Fibroblast of mammary gland (primary cell): ENCODE results near the gene UEVLD.

ENCODE experiments used
- DNase-seq: peaks from one replicate; pipeline ENCODE4 v3.0.0-alpha.2; 2010; ENCODE audit warnings: low read depth
- H3K4me3 ChIP-seq: 2 replicates; pipeline ENCODE4 v1.5.1; 2011; ENCODE audit warnings: low read depth, mild to moderate bottlenecking, low read length, moderate library complexity; ENCODE audit not compliant: control insufficient read depth
- TF ChIP-seq, protein P1 (sequence below): conservative IDR thresholded peaks from 2 replicates; pipeline ENCODE4 v1.5.1; 2011; ENCODE audit warnings: low read depth, low read length, inconsistent platforms; ENCODE audit not compliant: control insufficient read depth, insufficient read depth

The UEVLD gene

DNA sequence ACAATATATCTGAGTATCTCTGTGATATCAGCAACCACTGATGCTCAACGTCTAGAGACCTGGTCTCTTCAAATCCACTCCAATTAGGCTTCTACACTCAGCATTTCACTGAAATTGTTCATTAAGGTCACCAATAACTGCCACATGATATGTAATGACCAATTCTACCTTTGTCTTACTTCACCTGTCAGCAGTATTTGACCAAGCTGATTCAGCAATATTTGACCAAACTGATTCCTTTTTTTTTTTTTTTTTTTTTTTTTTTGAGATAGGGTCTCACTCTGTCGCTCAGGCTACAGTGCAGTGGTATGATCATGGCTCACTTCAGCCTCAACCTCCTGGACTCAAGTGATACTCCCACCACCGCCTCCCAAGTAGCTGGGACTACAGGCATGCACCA, 67.4 kb downstream of the UEVLD start:
- TF ChIP-seq, protein P1, sequence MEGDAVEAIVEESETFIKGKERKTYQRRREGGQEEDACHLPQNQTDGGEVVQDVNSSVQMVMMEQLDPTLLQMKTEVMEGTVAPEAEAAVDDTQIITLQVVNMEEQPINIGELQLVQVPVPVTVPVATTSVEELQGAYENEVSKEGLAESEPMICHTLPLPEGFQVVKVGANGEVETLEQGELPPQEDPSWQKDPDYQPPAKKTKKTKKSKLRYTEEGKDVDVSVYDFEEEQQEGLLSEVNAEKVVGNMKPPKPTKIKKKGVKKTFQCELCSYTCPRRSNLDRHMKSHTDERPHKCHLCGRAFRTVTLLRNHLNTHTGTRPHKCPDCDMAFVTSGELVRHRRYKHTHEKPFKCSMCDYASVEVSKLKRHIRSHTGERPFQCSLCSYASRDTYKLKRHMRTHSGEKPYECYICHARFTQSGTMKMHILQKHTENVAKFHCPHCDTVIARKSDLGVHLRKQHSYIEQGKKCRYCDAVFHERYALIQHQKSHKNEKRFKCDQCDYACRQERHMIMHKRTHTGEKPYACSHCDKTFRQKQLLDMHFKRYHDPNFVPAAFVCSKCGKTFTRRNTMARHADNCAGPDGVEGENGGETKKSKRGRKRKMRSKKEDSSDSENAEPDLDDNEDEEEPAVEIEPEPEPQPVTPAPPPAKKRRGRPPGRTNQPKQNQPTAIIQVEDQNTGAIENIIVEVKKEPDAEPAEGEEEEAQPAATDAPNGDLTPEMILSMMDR: no peak
- DNase-seq: no peak
- no peak overlapping the region for H3K4me3 ChIP-seq

DNA sequence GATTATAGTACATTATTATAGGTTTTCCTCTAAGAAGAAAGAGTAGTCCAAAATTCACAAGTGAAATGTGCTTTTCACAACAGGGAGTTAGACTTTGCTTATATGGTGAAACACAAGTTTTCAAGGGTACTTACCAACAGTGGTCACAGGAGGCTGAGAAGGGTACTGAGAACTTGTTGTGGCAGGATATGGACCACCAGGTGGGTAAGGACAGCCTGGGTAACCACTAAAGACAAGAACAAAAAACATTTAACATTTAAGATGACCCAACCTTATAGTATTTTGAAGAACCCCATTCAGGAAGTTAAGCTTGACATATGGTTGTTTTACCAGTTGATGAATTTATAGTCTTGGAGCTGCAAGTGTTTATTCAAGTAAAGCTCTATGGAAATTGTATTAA, 86.2 kb downstream of the UEVLD start:
- no peak for DNase-seq
- TF ChIP-seq, protein P1: no peak
- H3K4me3 ChIP-seq: no peak overlapping the region

DNA sequence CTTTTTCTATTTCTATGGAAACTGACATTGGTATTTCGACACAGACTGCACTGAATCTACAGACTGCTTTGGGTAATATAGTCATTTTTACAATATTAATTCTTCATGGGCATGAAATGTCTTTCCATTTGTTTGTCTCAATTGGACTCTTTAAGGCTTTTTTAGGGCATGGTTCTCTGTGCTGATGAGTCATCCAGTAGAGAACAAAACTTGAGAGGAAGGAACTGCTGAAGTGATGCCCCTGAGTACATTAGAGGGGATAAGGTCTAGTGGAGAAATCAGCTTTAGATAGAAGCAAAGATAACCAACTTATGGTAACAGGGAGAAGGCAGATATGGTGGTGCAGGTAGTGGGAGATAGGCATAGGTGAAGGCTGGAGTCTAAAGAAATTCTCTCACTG, 86.9 kb downstream of the UEVLD start:
- TF ChIP-seq, protein P1: no peak
- DNase-seq: no peak
- H3K4me3 ChIP-seq: no peak overlapping the region

DNA sequence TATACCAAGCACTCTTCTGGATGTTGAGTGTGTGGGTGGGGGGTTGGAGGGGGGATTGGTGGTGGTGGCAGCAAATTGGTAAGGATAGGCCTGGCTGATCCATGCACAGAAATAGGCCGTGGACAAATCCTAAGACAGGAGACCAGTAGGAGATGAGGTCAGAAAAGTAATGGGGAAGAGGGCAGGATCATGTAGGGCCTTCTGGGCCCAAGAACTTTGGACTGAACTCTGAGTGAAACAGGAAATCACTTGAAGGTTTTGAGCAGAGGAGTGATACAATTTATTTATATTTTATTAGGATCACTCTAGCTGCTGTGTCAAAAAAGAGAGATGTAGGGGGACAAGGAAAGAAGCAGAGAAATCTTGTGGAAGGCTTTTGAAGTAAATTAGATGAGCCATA, 90.5 kb downstream of the UEVLD start:
- no peak overlapping the region for H3K4me3 ChIP-seq
- TF ChIP-seq, protein P1: no peak
- DNase-seq: no peak

DNA sequence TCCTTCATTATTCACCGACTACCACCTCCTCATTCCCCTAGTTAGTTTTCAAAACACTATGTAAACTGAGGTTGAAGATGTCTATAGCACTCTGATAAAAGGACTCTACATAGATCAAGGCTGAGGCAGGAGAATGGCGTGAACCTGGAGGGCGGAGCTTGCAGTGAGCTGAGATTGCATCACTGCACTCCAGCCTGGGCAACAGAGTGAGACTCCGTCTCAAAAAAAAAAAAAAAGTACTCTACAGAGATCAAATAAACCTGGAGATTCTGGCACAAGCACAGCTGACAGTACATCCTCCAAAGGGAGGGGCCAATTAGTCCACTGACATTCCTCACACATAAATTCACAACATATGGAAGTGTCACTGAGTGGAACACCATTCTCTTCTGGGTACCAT, 92.8 kb downstream of the UEVLD start:
- DNase-seq: peak; percentile 15
- TF ChIP-seq, protein P1: no peak
- no peak overlapping the region for H3K4me3 ChIP-seq

DNA sequence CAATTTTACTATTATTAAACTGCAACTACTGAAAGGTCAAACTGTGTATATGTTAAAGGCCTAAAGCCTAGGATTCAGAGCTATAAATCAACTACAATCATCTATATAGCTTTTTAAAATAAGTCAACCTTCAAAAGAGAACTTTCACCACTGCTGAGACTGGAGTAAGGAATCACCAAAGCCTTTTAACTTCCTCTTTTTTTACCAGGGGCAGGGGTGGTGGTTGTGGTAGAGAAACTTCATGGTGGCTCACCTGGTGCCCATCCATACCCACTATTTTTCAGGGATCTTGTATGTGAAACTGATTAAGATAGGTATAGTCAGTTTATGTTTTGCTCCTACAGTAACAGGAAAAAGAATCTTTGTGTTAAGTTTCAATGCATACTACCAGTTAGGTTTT, 93.3 kb downstream of the UEVLD start:
- no peak overlapping the region for H3K4me3 ChIP-seq
- no peak for DNase-seq
- TF ChIP-seq, protein P1: no peak

DNA sequence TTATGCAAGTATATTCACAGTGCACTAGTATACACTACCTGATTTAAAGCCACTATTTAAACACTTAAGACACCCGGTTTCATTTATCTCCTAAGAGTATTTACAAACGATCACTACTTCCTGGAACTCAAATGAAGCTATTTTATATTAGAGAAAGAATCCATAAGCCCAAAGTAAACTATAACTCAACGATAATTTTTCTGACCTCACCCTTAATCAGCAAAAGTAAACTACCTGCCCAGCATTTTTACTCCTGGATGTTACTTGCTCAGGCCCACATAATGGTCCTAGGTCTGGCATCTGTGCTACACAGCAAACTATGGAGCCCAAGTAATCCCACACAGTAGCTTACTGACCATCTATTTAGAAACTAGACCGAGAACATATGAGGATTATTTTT, 95.2 kb downstream of the UEVLD start:
- TF ChIP-seq, protein P1: no peak
- H3K4me3 ChIP-seq: no peak overlapping the region
- DNase-seq: no peak
